Muscle layer of colon (tissue), 2 donors: ENCODE data around the gene SNX18.

ENCODE experiments used
- H3K27ac ChIP-seq: one replicate; pipeline ENCODE4 v1.7.0; 2013; ENCODE audit warnings: low read depth, mild to moderate bottlenecking, low read length, moderate library complexity
- H3K27me3 ChIP-seq, 2 donors: one replicate each; pipeline ENCODE4 v1.7.0; 2013; ENCODE audit warnings: low read length in 2 of 2, mild to moderate bottlenecking in 2 of 2; ENCODE audit not compliant: insufficient read depth in 2 of 2, control insufficient read depth in 1 of 2
- H3K36me3 ChIP-seq: one replicate; pipeline ENCODE4 v1.7.0; 2013; ENCODE audit warnings: mild to moderate bottlenecking, low read length; ENCODE audit not compliant: insufficient read depth
- H3K4me1 ChIP-seq: one replicate; pipeline ENCODE4 v1.7.0; 2013; ENCODE audit warnings: mild to moderate bottlenecking, low read length; ENCODE audit not compliant: insufficient read depth
- H3K4me3 ChIP-seq, 2 donors: one replicate each; pipeline ENCODE4 v1.7.0; 2013; ENCODE audit warnings: low read length in 2 of 2, low read depth in 1 of 2, mild to moderate bottlenecking in 1 of 2, moderate library complexity in 1 of 2
- H3K9ac ChIP-seq: one replicate; pipeline ENCODE4 v1.7.0; 2013; ENCODE audit warnings: low read length
- H3K9me3 ChIP-seq: one replicate; pipeline ENCODE4 v1.7.0; 2013; ENCODE audit warnings: mild to moderate bottlenecking, low read length
- donor health status: abdominal sarcoma.
- donor health status: Adenocarcinoma of cecum.

SNX18 gene

DNA sequence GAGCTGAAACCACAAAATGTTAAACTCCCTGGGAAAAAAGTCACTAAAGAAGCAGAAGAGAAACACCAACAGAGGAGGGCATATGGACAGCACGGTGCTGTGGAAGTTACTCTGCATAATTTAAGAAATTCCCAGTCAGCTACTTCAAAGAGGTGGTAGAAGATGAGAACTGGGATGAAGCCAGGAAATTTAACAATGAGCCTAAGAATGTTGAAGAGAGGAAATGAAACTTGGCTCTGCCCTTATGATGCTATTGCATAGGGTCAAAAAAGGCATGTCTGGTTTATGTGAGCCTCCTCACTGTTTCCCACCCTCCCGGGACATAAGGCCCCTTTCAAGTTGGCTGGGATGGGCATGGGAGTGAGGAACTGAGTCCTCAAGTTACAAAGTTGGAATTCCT lies 25.4 kb upstream of the SNX18 start:
- H3K9ac ChIP-seq: no peak overlapping the region
- no peak overlapping the region for H3K4me3 ChIP-seq

GRCh38 chr5:54495027-54495426 lies 22.5 kb upstream of the SNX18 start:
- Histone ChIP-seq H3K27me3 (no peaks in the 10 kb centered on the region), H3K36me3 (no peaks in the 10 kb centered on the region), H3K4me1 (no peaks in the 10 kb centered on the region), H3K9ac (no peak overlapping the region), H3K4me3 (no peak overlapping the region), H3K27ac (no peak overlapping the region), H3K9me3 (no peaks in the 10 kb centered on the region)

More for the DNA sequence above, 25.4 kb upstream of the SNX18 start:
- no peak overlapping the region for H3K27ac ChIP-seq
- H3K27me3 ChIP-seq: no peaks in the 10 kb centered on the region
- H3K9me3 ChIP-seq: no peaks in the 10 kb centered on the region
- no peaks in the 10 kb centered on the region for H3K4me1 ChIP-seq
- H3K36me3 ChIP-seq: no peaks in the 10 kb centered on the region

DNA sequence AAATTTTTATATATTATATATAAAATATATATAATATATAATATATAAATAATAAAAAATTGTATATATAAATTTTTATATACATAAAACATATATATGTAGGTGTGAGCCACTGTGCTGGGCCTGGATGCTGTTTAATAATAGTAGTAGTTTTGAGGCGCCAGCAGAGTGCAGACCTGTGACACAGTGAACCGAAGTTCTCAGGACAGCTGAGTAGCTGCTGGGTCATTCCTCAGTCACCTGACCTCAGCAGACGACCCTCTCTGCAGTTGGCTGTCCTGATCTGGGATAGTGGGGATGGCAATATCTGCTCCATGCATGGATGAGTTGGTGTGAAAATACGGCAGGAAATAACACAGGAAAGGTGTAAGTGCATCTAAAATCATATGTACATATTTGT lies 3.3 kb upstream of the SNX18 start:
- Histone ChIP-seq H3K27me3 (no peaks in the 10 kb centered on the region), H3K27ac (no peak overlapping the region), H3K36me3 (no peaks in the 10 kb centered on the region), H3K9ac (no peak overlapping the region), H3K9me3 (no peaks in the 10 kb centered on the region), H3K4me3 (no peak overlapping the region), H3K4me1 (peaks cover 11% of the 10 kb centered on the region)

GRCh38 chr5:54514841-54515432 lies 2.6 kb upstream of the SNX18 start:
- no peak overlapping the region for H3K27ac ChIP-seq
- H3K9ac ChIP-seq: no peak overlapping the region
- H3K4me3 ChIP-seq: no peak overlapping the region

GRCh38 chr5:54515634-54516033 lies 1.9 kb upstream of the SNX18 start:
- Histone ChIP-seq H3K9ac (no peak overlapping the region), H3K27ac (no peak overlapping the region), H3K27me3 (no peaks in the 10 kb centered on the region), H3K9me3 (no peaks in the 10 kb centered on the region), H3K4me3 (no peak overlapping the region), H3K4me1 (peaks cover 16% of the 10 kb centered on the region), H3K36me3 (no peaks in the 10 kb centered on the region)

More at GRCh38 chr5:54514841-54515432, 2.6 kb upstream of the SNX18 start:
- no peaks in the 10 kb centered on the region for H3K27me3 ChIP-seq
- peaks cover 16% of the 10 kb centered on the region for H3K4me1 ChIP-seq
- H3K9me3 ChIP-seq: no peaks in the 10 kb centered on the region
- H3K36me3 ChIP-seq: no peaks in the 10 kb centered on the region

- H3K4me3 ChIP-seq: no peak overlapping the region
- H3K9ac ChIP-seq: no peak overlapping the region
- H3K4me1 ChIP-seq: peaks cover 16% of the 10 kb centered on the region
- H3K27me3 ChIP-seq: no peaks in the 10 kb centered on the region
- H3K36me3 ChIP-seq: no peaks in the 10 kb centered on the region
- no peak overlapping the region for H3K27ac ChIP-seq
- no peaks in the 10 kb centered on the region for H3K9me3 ChIP-seq
Observed at GRCh38 chr5:54516051-54516655, 1.4 kb upstream of the SNX18 start.

GRCh38 chr5:54517174-54517511 lies 416 bp upstream of the SNX18 start:
- no peaks in the 10 kb centered on the region for H3K27me3 ChIP-seq
- no peaks in the 10 kb centered on the region for H3K9me3 ChIP-seq
- peak overlapping the region; percentile 10 to 28 for H3K4me3 ChIP-seq
- no peaks in the 10 kb centered on the region for H3K36me3 ChIP-seq
- peaks cover 21% of the 10 kb centered on the region for H3K4me1 ChIP-seq
- no peak overlapping the region for H3K27ac ChIP-seq
- H3K9ac ChIP-seq: no peak overlapping the region

DNA sequence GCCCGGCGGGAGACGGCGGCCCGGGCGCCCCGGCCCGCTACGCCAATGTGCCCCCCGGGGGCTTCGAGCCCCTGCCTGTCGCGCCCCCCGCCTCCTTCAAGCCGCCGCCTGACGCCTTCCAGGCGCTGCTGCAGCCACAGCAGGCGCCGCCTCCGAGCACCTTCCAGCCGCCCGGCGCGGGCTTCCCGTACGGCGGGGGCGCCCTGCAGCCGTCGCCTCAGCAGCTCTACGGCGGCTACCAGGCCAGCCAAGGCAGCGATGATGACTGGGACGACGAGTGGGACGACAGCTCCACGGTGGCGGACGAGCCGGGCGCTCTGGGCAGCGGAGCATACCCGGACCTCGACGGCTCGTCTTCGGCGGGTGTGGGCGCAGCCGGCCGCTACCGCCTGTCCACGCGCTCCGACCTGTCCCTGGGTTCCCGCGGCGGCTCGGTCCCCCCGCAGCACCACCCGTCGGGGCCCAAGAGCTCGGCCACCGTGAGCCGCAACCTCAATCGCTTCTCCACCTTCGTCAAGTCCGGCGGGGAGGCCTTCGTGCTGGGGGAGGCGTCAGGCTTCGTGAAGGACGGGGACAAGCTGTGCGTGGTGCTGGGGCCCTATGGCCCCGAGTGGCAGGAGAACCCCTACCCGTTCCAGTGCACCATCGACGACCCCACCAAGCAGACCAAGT lies 723 bp downstream of the SNX18 start:
- Histone ChIP-seq H3K9me3 (no peaks in the 10 kb centered on the region), H3K4me1 (peaks cover 31% of the 10 kb centered on the region), H3K27ac (peak overlapping the region; percentile 86), H3K36me3 (no peaks in the 10 kb centered on the region), H3K4me3 (peak overlapping the region; percentile 86 to 90), H3K27me3 (no peaks in the 10 kb centered on the region), H3K9ac (no peak overlapping the region)

- Histone ChIP-seq H3K36me3 (no peaks in the 10 kb centered on the region), H3K9me3 (no peaks in the 10 kb centered on the region), H3K9ac (peak overlapping the region; percentile 47), H3K4me1 (peaks cover 38% of the 10 kb centered on the region), H3K4me3 (peak overlapping the region; percentile 86 to 90), H3K27ac (peak overlapping the region; percentile 86), H3K27me3 (no peaks in the 10 kb centered on the region)
Observed at GRCh38 chr5:54518818-54519508, 1.4 kb downstream of the SNX18 start.

DNA sequence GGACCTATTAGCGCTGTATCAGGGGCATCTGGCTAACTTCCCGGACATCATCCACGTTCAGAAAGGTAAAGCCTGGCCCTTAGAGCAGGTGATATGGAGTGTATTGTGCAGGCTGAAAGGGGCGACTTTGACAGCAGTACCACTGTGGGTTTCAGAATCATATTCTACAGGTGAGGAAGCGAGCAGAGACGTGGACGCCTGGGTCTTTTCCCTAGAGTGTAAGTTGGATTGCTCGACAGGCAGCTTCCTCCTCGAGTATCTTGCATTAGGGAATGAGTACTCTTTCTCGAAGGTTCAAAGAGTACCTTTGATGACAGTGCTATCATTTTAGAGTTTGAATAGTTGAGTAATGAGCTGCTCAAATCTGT lies 1.9 kb downstream of the SNX18 start:
- Histone ChIP-seq H3K4me1 (peaks cover 43% of the 10 kb centered on the region), H3K9ac (peak overlapping the region; percentile 47), H3K9me3 (no peaks in the 10 kb centered on the region), H3K4me3 (peak overlapping the region; percentile 86 to 90), H3K36me3 (no peaks in the 10 kb centered on the region), H3K27me3 (no peaks in the 10 kb centered on the region), H3K27ac (peak overlapping the region; percentile 86)

GRCh38 chr5:54520438-54520846 lies 2.9 kb downstream of the SNX18 start:
- Histone ChIP-seq H3K27ac (peak overlapping the region; percentile 86), H3K36me3 (no peaks in the 10 kb centered on the region), H3K27me3 (no peaks in the 10 kb centered on the region), H3K9ac (peak overlapping the region; percentile 47), H3K4me1 (peaks cover 53% of the 10 kb centered on the region), H3K4me3 (peak overlapping the region; percentile 86 to 90), H3K9me3 (no peaks in the 10 kb centered on the region)
